K562 (cell line): ENCODE results near the gene ZNF236. TPM values are rescaled to one million over a fixed set of nuclear protein-coding genes. Genes with fewer than 3 reads are reported as not detected.
A peak's percentile ranks its signal among the peaks of the same experiment; 100 is the strongest.

Experiments used
- ATAC-seq: fragments of 200-7000 bp; cut with Tn5 transposase; 3 replicates; pipeline ENCODE4 v1.9.1; 2020; ENCODE audit warnings: moderate library complexity
- BruUV-seq: library from RNA; stranded (reverse); fragments of 400-500 nt; replicated peaks from 2 replicates; lab custom pipeline; 2021; lab: Mats Ljungman, UMichigan
- CTCF ChIA-PET: fragments of 300-600 bp; formaldehyde crosslinking; extraction: SDS; loops from one replicate; lab custom pipeline; 2021; ENCODE audit warnings: low intra/inter-chr PET ratio; lab: Yijun Ruan, JAX
- POLR2A ChIA-PET: fragments of 300-600, 350-650 bp; sonication (Branson Sonifier 250); formaldehyde crosslinking; extraction: SDS; loops from one replicate; lab custom pipeline; 2021; ENCODE audit warnings: antibody characterized with exemption, inconsistent platforms; lab: Yijun Ruan, JAX
- DNase-seq, 4 experiments: peaks; one replicate each; pipeline versions ENCODE4 v3.0.0 to v3.0.0-alpha.2; 2011 to 2018; ENCODE audit warnings: low spot score in 3 of 4, mixed read lengths in 3 of 4; ENCODE audit errors: extremely low read depth in 1 of 4
- FAIRE-seq: peaks from 2 replicates; lab custom pipeline; 2011; peaks lifted over from hg19 to GRCh38; lab: Jason Lieb, UNC
- H2AFZ ChIP-seq: 2 replicates; pipeline ENCODE4 v1.6.0; 2011; ENCODE audit warnings: low read depth, low read length, control low read depth, inconsistent platforms
- H3K27ac ChIP-seq: fragments of 200-600 bp; 3 replicates; pipeline ENCODE4 v1.8.0; 2011; ENCODE audit warnings: low read depth, mild to moderate bottlenecking, control low read depth, inconsistent platforms, low read length, moderate library complexity, mixed read lengths; ENCODE audit errors: extremely low read depth
- H3K27me3 ChIP-seq, 2 experiments: fragments of 300-600 bp in 1 of 2; 2 replicates in 1 of 2; 3 replicates in 1 of 2; pipeline versions ENCODE4 v1.6.0 to v1.8.0; 2011; ENCODE audit warnings: inconsistent platforms in 2 of 2, low read length in 2 of 2, mild to moderate bottlenecking in 1 of 2, mixed read lengths in 1 of 2, moderate library complexity in 1 of 2; ENCODE audit not compliant: control insufficient read depth in 2 of 2, insufficient read depth in 2 of 2
- H3K36me3 ChIP-seq: fragments of 300-600 bp; 3 replicates; pipeline ENCODE4 v1.8.0; 2011; ENCODE audit warnings: mild to moderate bottlenecking, low read length, inconsistent platforms; ENCODE audit not compliant: control insufficient read depth, insufficient read depth
- H3K4me1 ChIP-seq, 2 experiments: fragments of 200-600 bp in 1 of 2; replicated peaks in 1 of 2; 2 replicates in 1 of 2; 3 replicates in 1 of 2; pipeline versions ENCODE4 v1.5.1 to v1.8.0; 2011; ENCODE audit warnings: inconsistent platforms in 2 of 2, low read length in 2 of 2, mild to moderate bottlenecking in 1 of 2, mixed read lengths in 1 of 2, moderate library complexity in 1 of 2; ENCODE audit not compliant: control insufficient read depth in 2 of 2, insufficient read depth in 2 of 2
- H3K4me2 ChIP-seq: 2 replicates; pipeline ENCODE4 v1.6.1; 2011; ENCODE audit warnings: low read length, control low read depth, inconsistent platforms, mixed read lengths; ENCODE audit not compliant: insufficient read depth
- H3K4me3 ChIP-seq: fragments of 200-600 bp; sonication (generic), shearing (Covaris generic); 2 replicates; pipeline ENCODE4 v1.5.1; 2016; ENCODE audit warnings: control low read depth, inconsistent platforms
- H3K79me2 ChIP-seq: fragments of 200-600 bp; 3 replicates; pipeline ENCODE4 v1.8.0; 2011; ENCODE audit warnings: low read length, inconsistent platforms; ENCODE audit not compliant: control insufficient read depth, insufficient read depth
- H3K9ac ChIP-seq, 2 experiments: 2 replicates each; pipeline versions ENCODE4 v1.6.0 to v1.6.1; 2011; ENCODE audit warnings: low read depth in 2 of 2, low read length in 2 of 2, control low read depth in 1 of 2, inconsistent platforms in 1 of 2, mild to moderate bottlenecking in 1 of 2, mixed read lengths in 1 of 2; ENCODE audit not compliant: insufficient read depth in 1 of 2
- H3K9me1 ChIP-seq: one replicate; pipeline ENCODE4 v1.6.0; 2011; ENCODE audit warnings: inconsistent platforms, mild to moderate bottlenecking, low read length, moderate library complexity; ENCODE audit not compliant: control insufficient read depth, insufficient read depth
- H3K9me3 ChIP-seq: replicated peaks from 2 replicates; pipeline ENCODE4 v1.5.1; 2011; ENCODE audit warnings: low read depth, low read length, inconsistent platforms; ENCODE audit not compliant: control insufficient read depth, insufficient read depth
- H4K20me1 ChIP-seq: replicated peaks from 2 replicates; pipeline ENCODE4 v1.6.1; 2011; ENCODE audit warnings: low read length, inconsistent platforms, mixed read lengths; ENCODE audit not compliant: control insufficient read depth, insufficient read depth
- BRD4 ChIP-seq: fragments of 200-600 bp; sonication (generic); IDR thresholded peaks from 2 replicates; pipeline ENCODE4 v1.6.1; 2017; ENCODE audit warnings: inconsistent platforms
- EP400 ChIP-seq: fragments of 450-650 bp; IDR thresholded peaks from 2 replicates; pipeline ENCODE4 v1.6.1; 2017; ENCODE audit warnings: antibody characterized with exemption, mild to moderate bottlenecking, moderate library complexity
- GABPA ChIP-seq: fragments of 200-800 bp; sonication (Bioruptor generic); conservative IDR thresholded peaks from 2 replicates; pipeline ENCODE4 v1.6.1; 2016; ENCODE audit warnings: low read depth, missing genetic modification characterization, missing compliant biosample characterization
- RBM14 ChIP-seq: fragments of 200-400 bp; formaldehyde crosslinking; IDR thresholded peaks from 2 replicates; pipeline ENCODE4 v1.6.1; 2018; ENCODE audit warnings: low read depth, mild to moderate bottlenecking, low read length, moderate library complexity, borderline replicate concordance; ENCODE audit not compliant: insufficient read depth
- RUNX1 ChIP-seq: sonication (generic); IDR thresholded peaks from 2 replicates; pipeline ENCODE4 v1.6.1; 2016; ENCODE audit warnings: antibody characterized with exemption, low read depth
- SUPT5H ChIP-seq: fragments of 450-650 bp; IDR thresholded peaks from 2 replicates; pipeline ENCODE4 v1.6.1; 2016
- TCF7 ChIP-seq: sonication (generic); IDR thresholded peaks from 2 replicates; pipeline ENCODE4 v1.6.1; 2016; ENCODE audit warnings: antibody characterized with exemption, borderline replicate concordance
- THRA ChIP-seq: fragments of 450-650 bp; IDR thresholded peaks from 2 replicates; pipeline ENCODE4 v1.6.1; 2017; ENCODE audit warnings: mild to moderate bottlenecking, moderate library complexity
- YY1 ChIP-seq, 3 experiments: IDR thresholded peaks; 2 replicates each; pipeline ENCODE4 v1.6.1; 2011; ENCODE audit warnings: low read length in 2 of 3, mild to moderate bottlenecking in 2 of 3, moderate library complexity in 2 of 3, borderline replicate concordance in 1 of 3, control low read depth in 1 of 3, low read depth in 1 of 3; ENCODE audit not compliant: insufficient read depth in 3 of 3, insufficient replicate concordance in 2 of 3, control insufficient read depth in 1 of 3, insufficient read length in 1 of 3; ENCODE audit errors: extremely low read depth in 1 of 3
- ZBTB34 ChIP-seq: fragments of 250-450 bp; sonication (Bioruptor Pico); IDR thresholded peaks from 2 replicates; pipeline ENCODE4 v1.8.0; 2021; ENCODE audit warnings: mild to moderate bottlenecking, moderate library complexity
- ZNF184 ChIP-seq: sonication (generic); formaldehyde crosslinking; IDR thresholded peaks from 2 replicates; pipeline ENCODE4 v1.5.0; 2020; ENCODE audit warnings: missing genetic modification reagents
- ZNF764 ChIP-seq: fragments of 250-450 bp; sonication (Bioruptor Pico); IDR thresholded peaks from 2 replicates; pipeline ENCODE4 v1.4.0; 2020; ENCODE audit warnings: low read depth, mild to moderate bottlenecking, moderate library complexity
- WGBS: fragments of 100-300 bp; shearing (Covaris generic); methylation state at CpG from one replicate; pipeline ENCODE4 v1.1.6; 2016; ENCODE audit warnings: low coverage, mixed read lengths; ENCODE audit not compliant: insufficient coverage; ENCODE audit errors: missing lambda C conversion rate; 5-methylcytosine and 5-hydroxymethylcytosine counted together
- in situ Hi-C: fragments of 300-500 bp; cut with MboI; formaldehyde crosslinking; loops from 4 replicates; pipeline ENCODE4 v1.15.0; 2018; ENCODE audit warnings: inconsistent platforms, mixed read lengths
- intact Hi-C: fragments of 100-400 bp; cut with micrococcal nuclease; formaldehyde crosslinking; loops from 2 replicates; pipeline ENCODE4 v1.14.2; 2022
- polyA plus RNA-seq, 8 experiments: library from polyadenylated mRNA; depleted of rRNA in 4 of 8; stranded (reverse) in 5 of 8; unstranded in 3 of 8; fragments of >200 nt; fragmentation: Nextera tagmentation in 2 of 8; fragmentation: Illumina TruSeq in 1 of 8; extraction: Ambion mirVana in 2 of 8; extraction: Trizol in 1 of 8; gene quantifications; 2 replicates each; pipeline versions ENCODE4 v1.2.1 to v1.2.3, GENCODE V29; 2011 to 2014; ENCODE audit warnings: inconsistent platforms in 1 of 8, missing spikeins in 1 of 8
- total RNA-seq, 7 experiments: library from RNA; depleted of rRNA in 6 of 7; stranded (reverse); fragments of >200 nt in 6 of 7; fragmentation: Illumina TruSeq in 2 of 7; extraction: Trizol in 2 of 7; gene quantifications; 2 replicates each; pipeline versions ENCODE4 v1.2.1 to v1.2.3, GENCODE V29; 2011 to 2021; ENCODE audit warnings: low replicate concordance in 1 of 7
- TF ChIP-seq, protein P1 (sequence below): fragments of 250-450 bp; sonication (Bioruptor Pico); IDR thresholded peaks from 2 replicates; pipeline ENCODE4 v1.4.0; 2020

ZNF236 gene
- total and polyA plus RNA-seq, 9 of the 15 experiments (the other 6 are each of a cell fraction or from before 2014, with no cell fraction given), result 0.35 to 8.7 (median 3.4) TPM

GRCh38 chr18:76819411-76820136 is 2.8 kb upstream of the ZNF236 start (continued):
- no peak for TF ChIP-seq ZBTB34
- TF ChIP-seq ZNF184 (CRISPR knock-in tag), result no peak

GRCh38 chr18:76821356-76821874 is 942 bp upstream of the ZNF236 start:
- intact Hi-C loops, result no loop called here
- no peaks in the 10 kb centered on the region for H4K20me1 ChIP-seq
- peaks cover 62% of the 10 kb centered on the region for H3K79me2 ChIP-seq
- no peak for DNase-seq
- 1% methylated on average over 8 of the region's 12 CpGs for WGBS
- H3K4me3 ChIP-seq, result peak overlapping the region; percentile 79
- peak overlapping the region; percentile 84; the same call in 1 of the 2 replicates for H2AFZ ChIP-seq
- peak overlapping the region; percentile 96 to 98 for H3K9ac ChIP-seq
- CTCF ChIA-PET, result no interaction called here
- H3K9me3 ChIP-seq, result no peaks in the 10 kb centered on the region
- ATAC-seq, result peak; percentile 30
- no peak for FAIRE-seq
- peak overlapping the region; percentile 92 for H3K4me2 ChIP-seq
- no TSS peak for BruUV-seq
- no peaks in the 10 kb centered on the region for H3K36me3 ChIP-seq
- H3K4me1 ChIP-seq, result peaks cover 12 to 22% of the 10 kb centered on the region in 2 experiments; a peak in 4 of 5 replicates
- H3K27me3 ChIP-seq, result no peaks in the 10 kb centered on the region
- no peak for TF ChIP-seq SUPT5H
- TF ChIP-seq THRA, result no peak
- no peak for TF ChIP-seq RBM14
- no peak for TF ChIP-seq TCF7
- TF ChIP-seq ZNF764 (CRISPR knock-in tag), result no peak
- peak in 1 of 3 experiments; percentile 40 for TF ChIP-seq YY1 (IDR thresholded peaks at IDR 0.05; ENCODE audit: borderline replicate concordance in 1 of 3, control insufficient read depth in 1 of 3, extremely low read depth in 1 of 3, insufficient read depth in 3 of 3, insufficient read length in 1 of 3, insufficient replicate concordance in 2 of 3, low read depth in 1 of 3, low read length in 2 of 3)
- TF ChIP-seq, protein P1, sequence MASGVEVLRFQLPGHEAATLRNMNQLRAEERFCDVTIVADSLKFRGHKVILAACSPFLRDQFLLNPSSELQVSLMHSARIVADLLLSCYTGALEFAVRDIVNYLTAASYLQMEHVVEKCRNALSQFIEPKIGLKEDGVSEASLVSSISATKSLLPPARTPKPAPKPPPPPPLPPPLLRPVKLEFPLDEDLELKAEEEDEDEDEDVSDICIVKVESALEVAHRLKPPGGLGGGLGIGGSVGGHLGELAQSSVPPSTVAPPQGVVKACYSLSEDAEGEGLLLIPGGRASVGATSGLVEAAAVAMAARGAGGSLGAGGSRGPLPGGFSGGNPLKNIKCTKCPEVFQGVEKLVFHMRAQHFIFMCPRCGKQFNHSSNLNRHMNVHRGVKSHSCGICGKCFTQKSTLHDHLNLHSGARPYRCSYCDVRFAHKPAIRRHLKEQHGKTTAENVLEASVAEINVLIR (CRISPR knock-in tag), result no peak
- no peak for TF ChIP-seq RUNX1
- no peak for TF ChIP-seq BRD4
- no peak for TF ChIP-seq GABPA
- TF ChIP-seq EP400, result peak; percentile 9; the same call in 1 of the 2 replicates
- TF ChIP-seq, all 486 proteins: peak for 2
- in situ Hi-C loops, result no loop called here
- H3K27ac ChIP-seq, result peak overlapping the region; percentile 95
- POLR2A ChIA-PET, result interaction anchor here (0.5 to 0.9 kb wide), 2 partner anchors 10 to 36 kb away, joined by 3 to 6 read pairs; no protein-coding TSS in a partner anchor
- H3K9me1 ChIP-seq, result no peaks in the 10 kb centered on the region
